ENCODE results near the gene ZCWPW2.
A peak's percentile ranks its signal among the peaks of the same experiment; 100 is the strongest.

Gene ZCWPW2

GRCh38 chr3:28326458-28326926 lies 22.0 kb upstream of the ZCWPW2 start:
- Histone ChIP-seq H3K4me3 (ENCODE audit: extremely low read depth, insufficient read depth, low read length, poor library complexity, severe bottlenecking) (no peak overlapping the region), H3K27ac (ENCODE audit: low read depth, low read length, severe bottlenecking) (no peak overlapping the region), H3K4me1 (ENCODE audit: control insufficient read depth, insufficient read depth, low read length, poor library complexity, severe bottlenecking) (no peaks in the 10 kb centered on the region), H3K9me3 (ENCODE audit: control insufficient read depth, low read length) (no peaks in the 10 kb centered on the region), H3K36me3 (ENCODE audit: control insufficient read depth, insufficient read depth, low read length) (peaks cover 27% of the 10 kb centered on the region)
- WGBS, 2 experiments (ENCODE audit: insufficient coverage in 2 of 2): 60 to 86% methylated on average over 1 of the region's 2 CpGs

GRCh38 chr3:28328188-28329151 lies 20.1 kb upstream of the ZCWPW2 start:
- H3K4me3 ChIP-seq (ENCODE audit: extremely low read depth, insufficient read depth, low read length, poor library complexity, severe bottlenecking): no peak overlapping the region
- no peaks in the 10 kb centered on the region for H3K4me1 ChIP-seq (ENCODE audit: control insufficient read depth, insufficient read depth, low read length, poor library complexity, severe bottlenecking)
- no peaks in the 10 kb centered on the region for H3K9me3 ChIP-seq (ENCODE audit: control insufficient read depth, low read length)
- H3K36me3 ChIP-seq (ENCODE audit: control insufficient read depth, insufficient read depth, low read length): peaks cover 34% of the 10 kb centered on the region
- H3K27ac ChIP-seq (ENCODE audit: low read depth, low read length, severe bottlenecking): no peak overlapping the region
- WGBS, 2 experiments (ENCODE audit: insufficient coverage in 2 of 2): 40% methylated on average over 1 of the region's 4 CpGs; no CpG with 5 or more reads in 1 of the 2 experiments

- peaks cover 34% of the 10 kb centered on the region for H3K36me3 ChIP-seq (ENCODE audit: control insufficient read depth, insufficient read depth, low read length)
- H3K9me3 ChIP-seq (ENCODE audit: control insufficient read depth, low read length): no peaks in the 10 kb centered on the region
- no peak overlapping the region for H3K27ac ChIP-seq (ENCODE audit: low read depth, low read length, severe bottlenecking)
Measured at GRCh38 chr3:28334552-28334951, 14.0 kb upstream of the ZCWPW2 start.

GRCh38 chr3:28335246-28335645 lies 13.3 kb upstream of the ZCWPW2 start:
- Histone ChIP-seq H3K36me3 (ENCODE audit: control insufficient read depth, insufficient read depth, low read length) (peaks cover 34% of the 10 kb centered on the region), H3K9me3 (ENCODE audit: control insufficient read depth, low read length) (no peaks in the 10 kb centered on the region), H3K27ac (ENCODE audit: low read depth, low read length, severe bottlenecking) (no peak overlapping the region), H3K4me3 (ENCODE audit: extremely low read depth, insufficient read depth, low read length, poor library complexity, severe bottlenecking) (no peak overlapping the region), H3K4me1 (ENCODE audit: control insufficient read depth, insufficient read depth, low read length, poor library complexity, severe bottlenecking) (no peaks in the 10 kb centered on the region)
- WGBS, 2 experiments (ENCODE audit: insufficient coverage in 2 of 2): 71% methylated on average over 1 of the region's 2 CpGs; no CpG with 5 or more reads in 1 of the 2 experiments

More at GRCh38 chr3:28334552-28334951, 14.0 kb upstream of the ZCWPW2 start:
- no peak overlapping the region for H3K4me3 ChIP-seq (ENCODE audit: extremely low read depth, insufficient read depth, low read length, poor library complexity, severe bottlenecking)
- no peaks in the 10 kb centered on the region for H3K4me1 ChIP-seq (ENCODE audit: control insufficient read depth, insufficient read depth, low read length, poor library complexity, severe bottlenecking)

- H3K9me3 ChIP-seq (ENCODE audit: control insufficient read depth, low read length): no peaks in the 10 kb centered on the region
- peaks cover 27% of the 10 kb centered on the region for H3K36me3 ChIP-seq (ENCODE audit: control insufficient read depth, insufficient read depth, low read length)
- no peaks in the 10 kb centered on the region for H3K4me1 ChIP-seq (ENCODE audit: control insufficient read depth, insufficient read depth, low read length, poor library complexity, severe bottlenecking)
- no peak overlapping the region for H3K4me3 ChIP-seq (ENCODE audit: extremely low read depth, insufficient read depth, low read length, poor library complexity, severe bottlenecking)
- H3K27ac ChIP-seq (ENCODE audit: low read depth, low read length, severe bottlenecking): no peak overlapping the region
Measured at GRCh38 chr3:28337230-28337629, 11.3 kb upstream of the ZCWPW2 start.

GRCh38 chr3:28343144-28343543 lies 5.4 kb upstream of the ZCWPW2 start:
- H3K9me3 ChIP-seq (ENCODE audit: control insufficient read depth, low read length): no peaks in the 10 kb centered on the region
- no peak overlapping the region for H3K4me3 ChIP-seq (ENCODE audit: extremely low read depth, insufficient read depth, low read length, poor library complexity, severe bottlenecking)
- H3K36me3 ChIP-seq (ENCODE audit: control insufficient read depth, insufficient read depth, low read length): peaks cover 7% of the 10 kb centered on the region
- H3K27ac ChIP-seq (ENCODE audit: low read depth, low read length, severe bottlenecking): no peak overlapping the region
- H3K4me1 ChIP-seq (ENCODE audit: control insufficient read depth, insufficient read depth, low read length, poor library complexity, severe bottlenecking): no peaks in the 10 kb centered on the region

- Histone ChIP-seq H3K4me1 (ENCODE audit: control insufficient read depth, insufficient read depth, low read length, poor library complexity, severe bottlenecking) (no peaks in the 10 kb centered on the region), H3K9me3 (ENCODE audit: control insufficient read depth, low read length) (no peaks in the 10 kb centered on the region), H3K36me3 (ENCODE audit: control insufficient read depth, insufficient read depth, low read length) (peaks cover 3% of the 10 kb centered on the region), H3K4me3 (ENCODE audit: extremely low read depth, insufficient read depth, low read length, poor library complexity, severe bottlenecking) (no peak overlapping the region), H3K27ac (ENCODE audit: low read depth, low read length, severe bottlenecking) (no peak overlapping the region)
- WGBS, 2 experiments (ENCODE audit: insufficient coverage in 2 of 2): no CpG with 5 or more reads among the region's 1 CpG
Measured at GRCh38 chr3:28345690-28346089, 2.8 kb upstream of the ZCWPW2 start.

- H3K4me3 ChIP-seq (ENCODE audit: extremely low read depth, insufficient read depth, low read length, poor library complexity, severe bottlenecking): peak overlapping the region; percentile 84
- peak overlapping the region; percentile 99 for H3K27ac ChIP-seq (ENCODE audit: low read depth, low read length, severe bottlenecking)
Measured at GRCh38 chr3:28347374-28348264, 902 bp upstream of the ZCWPW2 start.

GRCh38 chr3:28348265-28348628 lies 274 bp upstream of the ZCWPW2 start:
- Histone ChIP-seq H3K36me3 (ENCODE audit: control insufficient read depth, insufficient read depth, low read length) (no peaks in the 10 kb centered on the region), H3K9me3 (ENCODE audit: control insufficient read depth, low read length) (no peaks in the 10 kb centered on the region), H3K4me3 (ENCODE audit: extremely low read depth, insufficient read depth, low read length, poor library complexity, severe bottlenecking) (peak overlapping the region; percentile 84), H3K27ac (ENCODE audit: low read depth, low read length, severe bottlenecking) (peak overlapping the region; percentile 99), H3K4me1 (ENCODE audit: control insufficient read depth, insufficient read depth, low read length, poor library complexity, severe bottlenecking) (no peaks in the 10 kb centered on the region)
- 0% methylated on average over 2 to 5 of the region's 16 CpGs for WGBS, 2 experiments (ENCODE audit: insufficient coverage in 2 of 2)

More at GRCh38 chr3:28347374-28348264, 902 bp upstream of the ZCWPW2 start:
- Histone ChIP-seq H3K9me3 (ENCODE audit: control insufficient read depth, low read length) (no peaks in the 10 kb centered on the region), H3K4me1 (ENCODE audit: control insufficient read depth, insufficient read depth, low read length, poor library complexity, severe bottlenecking) (no peaks in the 10 kb centered on the region), H3K36me3 (ENCODE audit: control insufficient read depth, insufficient read depth, low read length) (no peaks in the 10 kb centered on the region)
- 18 to 21% methylated on average over 9 to 12 of the region's 16 CpGs for WGBS, 2 experiments (ENCODE audit: insufficient coverage in 2 of 2)

- WGBS, 2 experiments (ENCODE audit: insufficient coverage in 2 of 2): 5 to 25% methylated on average over 4 to 6 of the region's 13 CpGs
- Histone ChIP-seq H3K36me3 (ENCODE audit: control insufficient read depth, insufficient read depth, low read length) (no peaks in the 10 kb centered on the region), H3K4me3 (ENCODE audit: extremely low read depth, insufficient read depth, low read length, poor library complexity, severe bottlenecking) (peak overlapping the region; percentile 84), H3K4me1 (ENCODE audit: control insufficient read depth, insufficient read depth, low read length, poor library complexity, severe bottlenecking) (no peaks in the 10 kb centered on the region), H3K27ac (ENCODE audit: low read depth, low read length, severe bottlenecking) (peak overlapping the region; percentile 99), H3K9me3 (ENCODE audit: control insufficient read depth, low read length) (no peaks in the 10 kb centered on the region)
Measured at GRCh38 chr3:28349469-28350000, 1.0 kb downstream of the ZCWPW2 start.
